A172 (cell line): ENCODE data around the gene RHNO1. TPM values are rescaled to one million over a fixed set of nuclear protein-coding genes. Genes with fewer than 3 reads are reported as not detected.
A peak's percentile ranks its signal among the peaks of the same experiment; 100 is the strongest.

Experiments used
- DNase-seq: peaks from one replicate; pipeline ENCODE4 v3.0.0-alpha.2; 2015; ENCODE audit warnings: low spot score
- total RNA-seq: library from RNA; depleted of rRNA; stranded (reverse); fragments of >200 nt; shearing (Covaris generic); gene quantifications from 2 replicates; pipeline ENCODE4 v1.2.3, GENCODE V29; 2014; rRNA removed

RHNO1 gene
- 30.2 and 41.6 TPM in 2 replicates for total RNA-seq

GRCh38 chr12:2877047-2877952 lies at the start of gene RHNO1, which contains the start of gene FOXM1:
RHNO1 (plus strand) TSS chr12:2877223; CDS start chr12:2885367, 8,144 bp downstream.
FOXM1 (minus strand) TSS chr12:2877174; CDS start chr12:2874478, 2,696 bp downstream.
- peak; percentile 62 for DNase-seq

GRCh38 chr12:2829275-2829674 lies 47.7 kb upstream of the RHNO1 start:
- no peak for DNase-seq

GRCh38 chr12:2832550-2833127 lies 44.4 kb upstream of the RHNO1 start:
- DNase-seq = no peak

- no peak for DNase-seq
Observed at GRCh38 chr12:2833327-2833726, 43.7 kb upstream of the RHNO1 start.

- DNase-seq = no peak
Observed at GRCh38 chr12:2833810-2834209, 43.2 kb upstream of the RHNO1 start.

GRCh38 chr12:2834581-2835491 lies 42.2 kb upstream of the RHNO1 start, which contains the start of gene NRIP2:
NRIP2 (minus strand) TSS chr12:2835035; CDS start chr12:2834983, 52 bp downstream.
- DNase-seq = no peak

GRCh38 chr12:2835691-2836403 lies 41.2 kb upstream of the RHNO1 start:
- no peak for DNase-seq

- DNase-seq = no peak
Observed at GRCh38 chr12:2836574-2836973, 40.4 kb upstream of the RHNO1 start.

GRCh38 chr12:2841056-2841650 lies 35.9 kb upstream of the RHNO1 start:
- no peak for DNase-seq

- no peak for DNase-seq
Observed at GRCh38 chr12:2842948-2843347, 34.1 kb upstream of the RHNO1 start.

GRCh38 chr12:2844786-2845185 lies 32.2 kb upstream of the RHNO1 start:
- no peak for DNase-seq

GRCh38 chr12:2845280-2845679 lies 31.7 kb upstream of the RHNO1 start:
- no peak for DNase-seq

- no peak for DNase-seq
Observed at GRCh38 chr12:2851931-2852330, 25.1 kb upstream of the RHNO1 start.

GRCh38 chr12:2853626-2854025 lies 23.4 kb upstream of the RHNO1 start:
- peak; percentile 62 for DNase-seq

- no peak for DNase-seq
Observed at GRCh38 chr12:2854669-2855453, 22.2 kb upstream of the RHNO1 start.

- DNase-seq = no peak
Observed at GRCh38 chr12:2855546-2855945, 21.5 kb upstream of the RHNO1 start.

GRCh38 chr12:2856051-2856450 lies 21.0 kb upstream of the RHNO1 start:
- DNase-seq = peak; percentile 10

- no peak for DNase-seq
Observed at GRCh38 chr12:2857021-2857431, 20.0 kb upstream of the RHNO1 start, which contains the start of gene TEX52. TEX52 (minus strand) TSS chr12:2857039; CDS start chr12:2857026, 13 bp downstream.

GRCh38 chr12:2857576-2857975 lies 19.4 kb upstream of the RHNO1 start:
- no peak for DNase-seq

GRCh38 chr12:2858334-2858733 lies 18.7 kb upstream of the RHNO1 start:
- DNase-seq = no peak
